ENCODE results near the gene ZBTB7C.

Gene ZBTB7C

GRCh38 chr18:48123941-48124340 is 285.2 kb downstream of the ZBTB7C start:
- no peak for DNase-seq (ENCODE audit: low read depth in 2 of 2)

- no peak for DNase-seq (ENCODE audit: low read depth in 2 of 2)
Measured at GRCh38 chr18:48123324-48123723, 285.9 kb downstream of the ZBTB7C start.

GRCh38 chr18:48122816-48123215 is 286.4 kb downstream of the ZBTB7C start:
- no peak for DNase-seq (ENCODE audit: low read depth in 2 of 2)

DNA sequence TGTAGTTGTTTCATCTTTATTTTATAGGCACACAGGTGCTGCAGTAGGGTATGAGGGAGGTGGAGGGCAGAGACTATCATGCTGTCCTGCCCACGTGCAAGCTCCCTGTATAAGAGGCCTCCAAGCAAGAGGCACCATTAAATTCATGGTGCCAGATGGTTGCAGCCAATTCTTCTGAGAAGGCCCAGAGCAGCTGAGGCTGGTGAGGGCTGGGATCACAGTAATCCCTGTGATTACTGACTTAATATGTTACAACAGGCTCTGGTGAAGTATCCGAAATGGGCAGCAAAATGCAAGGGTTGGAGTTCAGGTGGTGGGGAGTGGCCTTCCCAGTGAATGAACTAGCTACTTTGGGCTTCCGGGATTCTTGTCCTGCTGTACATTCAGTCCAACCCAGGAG is 286.8 kb downstream of the ZBTB7C start:
- DNase-seq (ENCODE audit: low read depth in 2 of 2): no peak

DNA sequence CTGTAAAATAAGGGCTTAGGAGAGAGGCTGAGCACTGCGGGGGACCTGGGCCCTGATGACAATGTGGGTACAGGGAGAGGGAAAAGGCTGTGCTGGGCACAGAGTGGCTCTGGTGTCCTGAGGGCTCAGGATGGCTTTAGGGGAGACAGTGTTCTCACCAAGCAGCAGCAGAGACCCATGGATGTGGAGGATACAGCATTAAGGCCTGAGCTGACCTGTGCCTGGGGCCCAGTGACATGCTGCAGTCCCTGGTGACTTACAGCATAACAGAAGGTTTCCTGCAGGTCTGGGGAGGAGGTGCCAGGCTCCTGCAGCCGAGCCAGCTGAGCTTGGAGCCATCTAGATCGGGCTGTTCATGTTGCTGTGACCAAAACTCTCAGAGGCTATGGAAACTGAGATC is 287.4 kb downstream of the ZBTB7C start:
- DNase-seq (ENCODE audit: low read depth in 2 of 2): no peak

DNA sequence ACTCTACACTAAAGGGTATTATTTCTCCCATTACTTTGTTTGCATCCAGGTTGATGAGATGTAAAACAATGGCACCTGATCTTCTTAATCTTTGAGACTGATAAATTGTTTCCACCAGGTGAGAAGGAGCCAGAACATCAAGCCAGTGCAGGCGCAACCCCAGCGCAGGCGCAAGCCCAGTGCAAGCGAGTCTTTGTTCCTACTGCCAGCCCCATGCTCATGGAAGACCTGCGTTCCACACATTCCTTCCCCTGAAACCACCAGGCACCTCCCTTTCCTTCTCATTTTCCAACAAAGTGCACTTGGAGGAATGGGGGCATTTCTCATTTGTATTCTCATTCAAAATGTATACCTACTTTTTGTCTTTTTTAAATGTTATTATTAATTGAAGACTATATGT is 290.0 kb downstream of the ZBTB7C start:
- no peak for DNase-seq (ENCODE audit: low read depth in 2 of 2)

DNA sequence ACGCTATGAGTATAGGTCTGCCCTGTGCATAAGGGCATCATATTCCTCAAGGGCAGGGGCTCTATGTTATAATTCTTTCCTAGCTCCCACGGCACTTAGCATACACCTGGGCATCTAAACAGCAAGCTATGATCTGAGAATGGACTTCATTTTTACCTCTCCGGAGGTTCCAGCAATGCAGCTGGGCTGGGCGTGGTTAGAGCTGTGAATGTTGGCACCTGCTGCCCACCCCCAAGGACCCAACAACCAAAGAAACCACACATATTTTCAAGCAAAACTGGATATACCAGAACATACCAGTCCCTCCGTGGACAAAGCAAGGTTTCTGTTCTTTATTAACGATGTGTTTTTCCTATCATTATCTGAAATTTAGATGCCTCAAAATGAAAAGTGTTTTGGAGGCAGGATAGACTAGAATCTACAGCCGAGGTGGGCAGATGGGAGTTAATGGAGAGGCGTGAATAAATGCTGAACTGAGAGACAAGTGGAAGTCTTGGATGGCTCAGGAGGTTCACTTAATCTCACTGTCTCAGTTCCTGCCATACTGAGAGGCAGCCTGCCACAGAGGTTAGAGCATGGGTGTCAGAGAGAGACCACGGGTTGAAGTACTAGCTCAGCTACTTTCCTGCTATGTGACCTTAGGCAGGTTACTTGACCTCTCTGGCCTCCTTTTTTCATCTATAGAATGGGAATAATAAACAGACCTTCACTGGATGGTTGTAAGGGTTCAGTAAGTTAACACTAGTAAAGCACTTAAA is 292.1 kb downstream of the ZBTB7C start:
- DNase-seq (ENCODE audit: low read depth in 2 of 2): no peak

DNA sequence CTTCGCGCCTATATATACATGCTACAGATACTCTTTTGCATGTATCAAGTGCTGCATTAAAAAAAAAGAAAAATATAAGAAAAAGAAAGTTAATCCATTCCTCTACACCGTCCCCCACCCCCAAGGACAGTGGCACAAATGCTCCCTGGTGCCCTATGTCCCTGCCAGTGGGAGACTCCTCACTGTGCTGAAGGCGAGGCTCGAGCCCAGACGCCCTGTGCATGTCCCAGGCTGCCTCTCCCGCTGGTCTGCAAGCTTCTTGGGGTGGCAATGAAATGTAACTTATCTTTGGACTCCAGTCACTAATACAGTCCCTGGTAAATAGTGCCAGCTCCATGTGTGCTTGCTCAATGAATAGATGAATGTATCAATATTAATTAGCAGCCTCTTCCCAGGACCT is 293.2 kb downstream of the ZBTB7C start:
- DNase-seq (ENCODE audit: low read depth in 2 of 2): no peak

DNA sequence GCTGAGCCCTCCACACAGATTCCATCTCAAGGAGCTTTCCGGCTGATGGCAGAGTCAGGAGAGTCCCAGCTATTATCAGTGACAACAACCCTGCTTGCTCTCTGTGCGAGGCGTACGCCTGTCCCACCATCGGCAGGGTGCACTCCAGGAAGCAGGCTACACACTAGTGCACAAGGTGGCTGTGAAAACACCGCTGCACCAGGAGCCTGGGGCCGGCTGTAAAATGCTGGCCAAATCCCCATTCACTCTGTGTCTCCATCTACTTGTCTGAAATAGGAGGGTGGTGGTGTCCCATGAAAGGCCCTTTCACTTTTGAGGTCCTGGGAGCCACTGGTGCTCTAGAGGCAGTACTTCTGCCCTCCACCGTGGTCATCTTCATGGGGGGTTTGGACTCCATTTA is 295.5 kb downstream of the ZBTB7C start:
- DNase-seq (ENCODE audit: low read depth in 2 of 2): no peak

DNA sequence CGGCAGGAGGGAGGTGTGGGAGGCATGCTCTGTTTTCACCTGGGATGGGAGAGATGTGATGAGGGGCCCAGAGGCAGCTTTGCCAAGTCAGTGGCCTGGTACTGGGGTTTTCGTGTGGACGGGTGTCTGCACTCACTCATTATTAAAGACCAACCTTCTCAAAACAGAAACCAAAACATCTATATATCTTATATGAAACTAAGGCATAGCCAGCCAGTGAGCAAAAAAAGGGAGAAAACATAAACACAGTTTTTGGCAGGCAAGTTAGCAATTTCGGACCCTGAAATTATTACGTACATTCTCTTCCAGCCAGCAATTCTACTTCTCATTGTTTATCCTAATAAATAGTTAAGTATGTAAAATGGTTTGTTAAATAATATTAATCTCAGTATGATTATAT is 297.6 kb downstream of the ZBTB7C start:
- no peak for DNase-seq (ENCODE audit: low read depth in 2 of 2)

GRCh38 chr18:48110797-48111196 is 298.4 kb downstream of the ZBTB7C start:
- no peak for DNase-seq (ENCODE audit: low read depth in 2 of 2)

DNA sequence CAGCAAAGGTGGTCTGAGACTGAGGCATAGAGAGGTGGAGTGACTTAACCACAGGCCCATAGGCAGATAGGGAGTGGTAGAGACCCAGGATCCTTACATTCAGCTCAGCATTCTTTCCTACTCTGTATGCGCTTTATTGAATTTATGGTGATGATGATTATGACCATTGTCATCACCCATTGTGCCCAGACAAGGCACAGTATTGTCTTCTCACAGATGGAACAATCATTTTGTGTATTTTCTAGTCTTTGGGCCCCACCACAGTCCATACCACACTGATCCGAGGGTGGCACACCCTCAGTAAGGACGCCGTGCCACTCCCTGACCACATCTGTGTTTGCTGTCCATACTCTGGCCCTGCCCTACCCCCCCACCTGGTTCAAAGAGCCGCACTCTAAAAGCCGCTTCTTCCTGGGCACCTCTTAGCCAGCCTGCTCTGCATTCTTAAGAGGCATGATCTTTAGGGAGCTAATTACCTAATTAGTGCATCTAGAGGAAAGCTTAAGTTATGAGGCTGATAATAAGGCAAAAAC is 299.2 kb downstream of the ZBTB7C start:
- no peak for DNase-seq (ENCODE audit: low read depth in 2 of 2)

GRCh38 chr18:48108136-48108535 is 301.0 kb downstream of the ZBTB7C start:
- DNase-seq (ENCODE audit: low read depth in 2 of 2): no peak

DNA sequence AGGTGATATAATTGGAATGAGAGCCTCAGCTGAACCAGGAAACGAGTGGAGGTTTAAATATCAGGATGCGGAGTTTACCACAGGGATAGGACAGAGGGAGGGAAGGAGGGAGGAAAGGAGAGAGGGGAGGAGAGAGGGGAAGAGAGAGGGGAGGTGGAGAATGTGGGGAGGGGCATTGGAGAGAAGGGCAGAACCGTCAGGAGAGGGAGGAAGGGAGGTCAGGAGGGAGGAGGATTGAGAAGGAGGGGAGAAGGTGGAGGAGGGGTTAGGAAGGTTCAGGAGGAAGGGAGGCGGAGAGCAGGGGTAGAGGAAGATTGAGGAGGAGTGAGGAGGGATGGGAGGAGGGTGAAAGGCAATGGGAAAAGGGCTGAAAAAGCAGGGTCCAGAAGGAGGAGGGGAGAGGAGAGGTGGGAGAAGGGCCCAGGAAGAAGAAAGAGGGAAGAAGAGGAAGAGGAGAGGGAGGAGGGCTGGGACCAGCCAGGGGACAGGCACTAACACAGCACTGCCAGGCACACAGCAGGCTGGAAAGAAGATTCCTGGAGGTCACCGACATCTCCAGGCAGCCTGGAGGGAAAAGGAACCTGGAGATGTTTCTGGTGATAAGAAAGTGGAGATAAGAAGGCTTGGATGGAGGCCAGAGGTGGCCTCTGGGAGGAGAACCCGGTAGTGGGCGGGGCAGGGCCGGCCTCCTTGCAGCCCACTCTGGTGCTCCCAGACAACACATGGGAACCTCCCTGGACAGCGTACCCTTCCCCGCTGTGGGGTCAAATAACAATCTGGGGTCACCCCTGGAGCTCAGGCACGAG is 302.0 kb downstream of the ZBTB7C start:
- DNase-seq (ENCODE audit: low read depth in 2 of 2): no peak

DNA sequence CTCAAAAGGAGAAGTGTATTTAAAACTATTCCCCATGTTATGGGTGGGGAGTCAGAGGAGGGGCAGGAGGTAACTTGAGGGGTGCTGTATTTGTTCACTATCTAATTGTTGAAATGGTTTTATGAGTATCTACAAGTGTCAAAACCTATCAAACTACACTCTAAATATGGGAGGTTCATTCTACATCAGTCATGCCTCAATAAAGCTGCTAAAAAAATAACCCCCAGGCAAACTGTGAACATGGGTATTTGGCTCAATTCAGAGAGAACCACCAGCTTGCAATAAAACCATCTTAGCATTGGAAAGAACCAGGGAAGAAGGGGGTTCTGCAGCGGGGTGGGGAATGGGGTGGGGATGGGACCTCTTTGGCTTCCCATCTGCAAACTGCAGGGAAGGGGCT is 302.7 kb downstream of the ZBTB7C start:
- DNase-seq (ENCODE audit: low read depth in 2 of 2): no peak

- no peak for DNase-seq (ENCODE audit: low read depth in 2 of 2)
Measured at GRCh38 chr18:48105317-48105716, 303.9 kb downstream of the ZBTB7C start.

- no peak for DNase-seq (ENCODE audit: low read depth in 2 of 2)
Measured at GRCh38 chr18:48104705-48105104, 304.5 kb downstream of the ZBTB7C start.

- DNase-seq (ENCODE audit: low read depth in 2 of 2): no peak
Measured at GRCh38 chr18:48100651-48101165, 308.5 kb downstream of the ZBTB7C start.

- DNase-seq (ENCODE audit: low read depth in 2 of 2): no peak
Measured at GRCh38 chr18:48100165-48100575, 309.0 kb downstream of the ZBTB7C start.

- DNase-seq (ENCODE audit: low read depth in 2 of 2): no peak
Measured at GRCh38 chr18:48099481-48100164, 309.6 kb downstream of the ZBTB7C start.

DNA sequence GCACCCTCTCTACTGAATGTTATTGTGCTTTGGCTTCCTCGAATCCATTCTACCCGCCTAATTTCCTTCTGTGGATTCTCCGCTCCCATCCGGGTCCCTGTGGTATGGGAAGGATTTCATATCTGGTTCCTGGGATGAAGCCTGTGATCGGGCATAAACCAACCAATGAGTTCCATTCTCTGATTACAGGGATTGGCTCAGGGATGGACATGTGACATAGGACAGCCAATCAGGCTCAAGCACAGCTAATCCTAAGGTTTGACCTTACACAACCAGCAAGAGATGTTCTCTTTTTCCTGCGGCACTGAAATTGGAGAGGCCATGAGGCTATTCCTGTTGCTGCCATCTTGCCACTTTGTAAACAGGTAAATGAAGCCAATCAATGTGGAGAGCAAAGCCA is 310.6 kb downstream of the ZBTB7C start:
- no peak for DNase-seq (ENCODE audit: low read depth in 2 of 2)

- no peak for DNase-seq (ENCODE audit: low read depth in 2 of 2)
Measured at GRCh38 chr18:48098007-48098406, 311.2 kb downstream of the ZBTB7C start.
